Lung (tissue), 12 donors: ENCODE results near the gene S100A8. TPM values are rescaled to one million over a fixed set of nuclear protein-coding genes. Genes with fewer than 3 reads are reported as not detected.
A peak's percentile ranks its signal among the peaks of the same experiment; 100 is the strongest.
"Not testable (repeated sequence)": the region's sequence is repeated elsewhere in the genome, so short reads cannot be mapped to it uniquely, and the experiment has no call there.

ENCODE experiments used
- ATAC-seq: fragments of 200-7000 bp; cut with Tn5 transposase; one replicate; pipeline ENCODE4 v1.9.1; 2020; ENCODE audit warnings: moderate number of reproducible peaks; ENCODE audit not compliant: insufficient read depth, low FRiP score
- DNase-seq, 3 donors: peaks; one replicate each; pipeline ENCODE4 v3.0.0-alpha.2; 2013 to 2017
- H3K27ac ChIP-seq, 2 donors: one replicate each; pipeline ENCODE4 v1.5.1; 2013; ENCODE audit warnings: mild to moderate bottlenecking in 2 of 2, moderate library complexity in 2 of 2, control low read depth in 1 of 2, inconsistent platforms in 1 of 2, low read depth in 1 of 2, low read length in 1 of 2
- H3K27me3 ChIP-seq, 3 donors: one replicate each; pipeline ENCODE4 v1.5.1; 2013; ENCODE audit warnings: low read length in 2 of 3; ENCODE audit not compliant: control insufficient read depth in 3 of 3, insufficient read depth in 3 of 3
- H3K36me3 ChIP-seq, 4 donors: one replicate each; pipeline ENCODE4 v1.5.1; 2013; ENCODE audit warnings: low read length in 4 of 4, mild to moderate bottlenecking in 1 of 4, moderate library complexity in 1 of 4; ENCODE audit not compliant: control insufficient read depth in 4 of 4, insufficient read depth in 4 of 4
- H3K4me1 ChIP-seq, 5 donors: one replicate each; pipeline ENCODE4 v1.5.1; 2013; ENCODE audit warnings: low read length in 5 of 5, mild to moderate bottlenecking in 2 of 5, moderate library complexity in 1 of 5; ENCODE audit not compliant: control insufficient read depth in 5 of 5, insufficient read depth in 5 of 5
- H3K4me3 ChIP-seq: one replicate; pipeline ENCODE4 v1.5.1; 2013; ENCODE audit warnings: mild to moderate bottlenecking, control low read depth, moderate library complexity
- H3K9ac ChIP-seq, 2 donors: one replicate each; pipeline ENCODE4 v1.5.1; 2013; ENCODE audit warnings: low read length in 2 of 2, control low read depth in 1 of 2; ENCODE audit not compliant: insufficient read depth in 1 of 2
- H3K9me3 ChIP-seq, 4 donors: one replicate each; pipeline ENCODE4 v1.5.1; 2013; ENCODE audit warnings: low read length in 3 of 4, mild to moderate bottlenecking in 1 of 4, moderate library complexity in 1 of 4; ENCODE audit not compliant: control insufficient read depth in 4 of 4, insufficient read depth in 3 of 4
- CTCF ChIP-seq: IDR thresholded peaks from 2 replicates; pipeline ENCODE4 v1.5.1; 2012; ENCODE audit warnings: mild to moderate bottlenecking; ENCODE audit errors: control extremely low read depth, extremely low read depth
- WGBS, 2 donors: extraction: QIAGEN DNeasy Blood & Tissue Kit; methylation state at CpG; one replicate each; pipeline ENCODE4 v1.1.7; 2013; 5-methylcytosine and 5-hydroxymethylcytosine counted together
- polyA plus RNA-seq, 2 donors: library from polyadenylated mRNA; stranded (reverse); fragments of 200-250 nt; gene quantifications; one replicate each; pipeline ENCODE4 v1.2.1, GENCODE V29; 2013
- total RNA-seq, 2 donors: library from RNA; depleted of rRNA in 1 of 2; stranded (reverse); fragments of >200 nt in 1 of 2; gene quantifications; one replicate each; pipeline ENCODE4 v1.2.1, GENCODE V29; 2014 to 2021
- donor health status: control.
- donor health status: control.
- donor health status: Bipolar disorder and iron deficiency.
- donor health status: healthy.
- donor health status: DM: yes; HTN: yes; CAD: no.

The S100A8 gene
- total and polyA plus RNA-seq, 4 donors: 69.8 to 6,695 (median 589) TPM

- DNase-seq (no peak), ATAC-seq (no peak)
- Histone ChIP-seq H3K36me3 (no peaks in the 10 kb centered on the region), H3K9ac (no peak within 1 kb of the TSS), H3K27ac (no peak within 1 kb of the TSS), H3K9me3 (peaks cover 0 to 4% (median 0%) of the 10 kb centered on the region in 4 donors), H3K4me3 (no peak within 1 kb of the TSS), H3K4me1 (no peaks in the 10 kb centered on the region), H3K27me3 (no peaks in the 10 kb centered on the region)
- no peak for TF ChIP-seq CTCF
- WGBS, 2 donors: 72 to 84% methylated on average over 6 of the region's 6 CpGs
Measured at GRCh38 chr1:153415850-153416570, 25.1 kb upstream of the S100A8 start, which contains the start of gene S100A7A. S100A7A (plus strand) TSS chr1:153416520; CDS start chr1:153418083, 1,563 bp downstream.

- not testable (repeated sequence) for H3K27me3 ChIP-seq, H3K27ac ChIP-seq, H3K9me3 ChIP-seq, H3K9ac ChIP-seq, ATAC-seq, DNase-seq, H3K36me3 ChIP-seq, H3K4me1 ChIP-seq, H3K4me3 ChIP-seq
Measured at GRCh38 chr1:153413961-153414360, 23.1 kb upstream of the S100A8 start.

- H3K27ac ChIP-seq, H3K4me1 ChIP-seq, DNase-seq, H3K27me3 ChIP-seq, H3K9me3 ChIP-seq, ATAC-seq, H3K4me3 ChIP-seq, H3K36me3 ChIP-seq, H3K9ac ChIP-seq: not testable (repeated sequence)
- 48 to 68% methylated on average over 11 of the region's 11 CpGs for WGBS, 2 donors
Measured at GRCh38 chr1:153407274-153407673, 16.4 kb upstream of the S100A8 start.

GRCh38 chr1:153405825-153406599, 15.1 kb upstream of the S100A8 start:
- H3K27ac ChIP-seq, ATAC-seq, H3K9me3 ChIP-seq, H3K36me3 ChIP-seq, H3K4me3 ChIP-seq, H3K27me3 ChIP-seq, H3K9ac ChIP-seq, DNase-seq, H3K4me1 ChIP-seq: not testable (repeated sequence)
- 80 to 94% methylated on average over 6 of the region's 6 CpGs for WGBS, 2 donors

- 35% methylated on average over 15 of the region's 15 CpGs for WGBS, 2 donors
Measured at GRCh38 chr1:153404768-153405167, 13.9 kb upstream of the S100A8 start.

More at GRCh38 chr1:153404768-153405167, 13.9 kb upstream of the S100A8 start:
- Histone ChIP-seq H3K9ac (no peak overlapping the region), H3K27me3 (peaks cover 0 to 2% (median 0%) of the 10 kb centered on the region in 3 donors), H3K36me3 (no peaks in the 10 kb centered on the region), H3K4me3 (no peak overlapping the region), H3K4me1 (no peaks in the 10 kb centered on the region), H3K9me3 (peaks cover 0 to 3% (median 0%) of the 10 kb centered on the region in 4 donors), H3K27ac (no peak overlapping the region)
- peak; percentile 22 for TF ChIP-seq CTCF
- ATAC-seq (peak; percentile 27), DNase-seq (no peak)
